Liver (tissue), 3 donors: ENCODE results near the gene ANKMY1.
"Not testable (repeated sequence)": the region's sequence is repeated elsewhere in the genome, so short reads cannot be mapped to it uniquely, and the experiment has no call there.

ENCODE experiments used
- CTCF ChIP-seq: fragments of 150-350 bp; IDR thresholded peaks from 2 replicates; pipeline ENCODE4 v1.5.1; 2017; ENCODE audit warnings: improper control_type of control experiment, low read depth, low read length; ENCODE audit not compliant: missing input control
- EGR1 ChIP-seq, 2 donors: IDR thresholded peaks; 2 replicates each; pipeline ENCODE4 v1.6.1; 2016 to 2018; ENCODE audit warnings: antibody characterized with exemption in 2 of 2, low read depth in 2 of 2
- FOXA1 ChIP-seq: IDR thresholded peaks from 2 replicates; pipeline ENCODE4 v1.6.1; 2016; ENCODE audit warnings: antibody characterized with exemption
- GABPA ChIP-seq, 2 donors: IDR thresholded peaks in 1 of 2; conservative IDR thresholded peaks in 1 of 2; 2 replicates each; pipeline ENCODE4 v1.6.1; 2016; ENCODE audit warnings: antibody characterized with exemption in 2 of 2, mild to moderate bottlenecking in 1 of 2, moderate library complexity in 1 of 2
- HNF4G ChIP-seq: IDR thresholded peaks from 2 replicates; pipeline ENCODE4 v1.6.1; 2016; ENCODE audit warnings: antibody characterized with exemption
- JUND ChIP-seq, 2 donors: IDR thresholded peaks; 2 replicates each; pipeline ENCODE4 v1.6.1; 2016; ENCODE audit warnings: antibody characterized with exemption in 2 of 2
- MAX ChIP-seq: IDR thresholded peaks from 2 replicates; pipeline ENCODE4 v1.6.1; 2016; ENCODE audit warnings: antibody characterized with exemption
- RAD21 ChIP-seq, 2 donors: IDR thresholded peaks; 2 replicates each; pipeline ENCODE4 v1.6.1; 2016; ENCODE audit warnings: antibody characterized with exemption in 2 of 2, mild to moderate bottlenecking in 2 of 2
- REST ChIP-seq: IDR thresholded peaks from 2 replicates; pipeline ENCODE4 v1.6.1; 2016; ENCODE audit warnings: antibody characterized with exemption, mild to moderate bottlenecking
- TAF1 ChIP-seq: conservative IDR thresholded peaks from 2 replicates; pipeline ENCODE4 v1.6.1; 2016; ENCODE audit warnings: antibody characterized with exemption, mild to moderate bottlenecking
- YY1 ChIP-seq: IDR thresholded peaks from 2 replicates; pipeline ENCODE4 v1.6.1; 2016; ENCODE audit warnings: antibody characterized with exemption, mild to moderate bottlenecking
- donor health status: healthy.
- donor health status: healthy.

- not testable (repeated sequence) for TF ChIP-seq TAF1; REST; JUND (IDR thresholded peaks at IDR 0.05); YY1; GABPA (IDR thresholded peaks at IDR 0.05 in 1 of 2, conservative IDR thresholded peaks at IDR 0.05 in 1 of 2); MAX; CTCF; EGR1 (IDR thresholded peaks at IDR 0.05; ENCODE audit: low read depth in 2 of 2); FOXA1; RAD21 (IDR thresholded peaks at IDR 0.05); HNF4G
These were observed 18.7 kb downstream of the ANKMY1 start for GRCh38 chr2:240539101-240539500.
